A549 (cell line): Measurements from ENCODE around the gene UBIAD1.

Source experiments
- HOXB13 ChIP-seq: fragments of 250-450 bp; sonication (Bioruptor Pico); IDR thresholded peaks from 2 replicates; pipeline ENCODE4 v1.5.0; 2020; ENCODE audit warnings: low read depth, mild to moderate bottlenecking, moderate library complexity
- RFX5 ChIP-seq: fragments of 450-650 bp; IDR thresholded peaks from 2 replicates; pipeline ENCODE4 v1.7.1; 2014; ENCODE audit warnings: antibody characterized with exemption, mild to moderate bottlenecking, moderate library complexity
- SMC3 ChIP-seq: fragments of >200 bp; sonication (Bioruptor Twin); formaldehyde crosslinking; IDR thresholded peaks from 3 replicates; pipeline ENCODE4 v1.6.1; 2018; ENCODE audit warnings: inconsistent platforms
- TF ChIP-seq, protein P1 (sequence below): fragments of >200 bp; sonication (Bioruptor Twin); formaldehyde crosslinking; IDR thresholded peaks from 3 replicates; pipeline ENCODE4 v1.5.1; 2016
- TF ChIP-seq, protein P2 (sequence below): fragments of 150-350 bp; IDR thresholded peaks from 2 replicates; pipeline ENCODE4 v1.6.1; 2014; ENCODE audit warnings: low read depth, mild to moderate bottlenecking, low read length
- TF ChIP-seq, protein P3 (sequence below): IDR thresholded peaks from 2 replicates; pipeline ENCODE4 v1.6.1; 2012
- TF ChIP-seq, protein P4 (sequence below): fragments of >200 bp; sonication (Bioruptor Twin); formaldehyde crosslinking; IDR thresholded peaks from 3 replicates; pipeline ENCODE4 v1.6.1; 2016

DNA sequence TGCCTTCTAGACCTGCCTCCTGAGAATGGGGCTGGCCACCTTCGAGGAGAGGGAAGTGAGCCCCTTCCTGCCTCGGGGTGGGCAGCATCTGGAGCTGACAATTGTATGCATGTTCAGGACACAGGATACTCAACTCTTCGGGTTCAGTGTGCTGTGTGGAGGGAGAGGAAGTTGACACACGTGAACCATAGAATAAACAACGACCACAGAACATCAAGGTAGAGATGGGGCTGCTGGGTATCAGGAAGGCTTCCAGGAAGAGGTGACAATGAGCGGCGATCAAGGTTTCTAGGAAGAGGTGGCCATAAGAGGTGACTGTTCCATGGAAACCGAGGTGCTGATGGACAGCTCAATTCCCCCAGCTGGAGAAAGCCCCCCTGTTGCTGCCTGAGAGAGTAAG lies 22.0 kb downstream of the UBIAD1 start:
- TF ChIP-seq, protein P1, sequence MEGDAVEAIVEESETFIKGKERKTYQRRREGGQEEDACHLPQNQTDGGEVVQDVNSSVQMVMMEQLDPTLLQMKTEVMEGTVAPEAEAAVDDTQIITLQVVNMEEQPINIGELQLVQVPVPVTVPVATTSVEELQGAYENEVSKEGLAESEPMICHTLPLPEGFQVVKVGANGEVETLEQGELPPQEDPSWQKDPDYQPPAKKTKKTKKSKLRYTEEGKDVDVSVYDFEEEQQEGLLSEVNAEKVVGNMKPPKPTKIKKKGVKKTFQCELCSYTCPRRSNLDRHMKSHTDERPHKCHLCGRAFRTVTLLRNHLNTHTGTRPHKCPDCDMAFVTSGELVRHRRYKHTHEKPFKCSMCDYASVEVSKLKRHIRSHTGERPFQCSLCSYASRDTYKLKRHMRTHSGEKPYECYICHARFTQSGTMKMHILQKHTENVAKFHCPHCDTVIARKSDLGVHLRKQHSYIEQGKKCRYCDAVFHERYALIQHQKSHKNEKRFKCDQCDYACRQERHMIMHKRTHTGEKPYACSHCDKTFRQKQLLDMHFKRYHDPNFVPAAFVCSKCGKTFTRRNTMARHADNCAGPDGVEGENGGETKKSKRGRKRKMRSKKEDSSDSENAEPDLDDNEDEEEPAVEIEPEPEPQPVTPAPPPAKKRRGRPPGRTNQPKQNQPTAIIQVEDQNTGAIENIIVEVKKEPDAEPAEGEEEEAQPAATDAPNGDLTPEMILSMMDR = no peak
- TF ChIP-seq, protein P2, sequence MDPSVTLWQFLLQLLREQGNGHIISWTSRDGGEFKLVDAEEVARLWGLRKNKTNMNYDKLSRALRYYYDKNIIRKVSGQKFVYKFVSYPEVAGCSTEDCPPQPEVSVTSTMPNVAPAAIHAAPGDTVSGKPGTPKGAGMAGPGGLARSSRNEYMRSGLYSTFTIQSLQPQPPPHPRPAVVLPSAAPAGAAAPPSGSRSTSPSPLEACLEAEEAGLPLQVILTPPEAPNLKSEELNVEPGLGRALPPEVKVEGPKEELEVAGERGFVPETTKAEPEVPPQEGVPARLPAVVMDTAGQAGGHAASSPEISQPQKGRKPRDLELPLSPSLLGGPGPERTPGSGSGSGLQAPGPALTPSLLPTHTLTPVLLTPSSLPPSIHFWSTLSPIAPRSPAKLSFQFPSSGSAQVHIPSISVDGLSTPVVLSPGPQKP = no peak
- TF ChIP-seq, protein P3, sequence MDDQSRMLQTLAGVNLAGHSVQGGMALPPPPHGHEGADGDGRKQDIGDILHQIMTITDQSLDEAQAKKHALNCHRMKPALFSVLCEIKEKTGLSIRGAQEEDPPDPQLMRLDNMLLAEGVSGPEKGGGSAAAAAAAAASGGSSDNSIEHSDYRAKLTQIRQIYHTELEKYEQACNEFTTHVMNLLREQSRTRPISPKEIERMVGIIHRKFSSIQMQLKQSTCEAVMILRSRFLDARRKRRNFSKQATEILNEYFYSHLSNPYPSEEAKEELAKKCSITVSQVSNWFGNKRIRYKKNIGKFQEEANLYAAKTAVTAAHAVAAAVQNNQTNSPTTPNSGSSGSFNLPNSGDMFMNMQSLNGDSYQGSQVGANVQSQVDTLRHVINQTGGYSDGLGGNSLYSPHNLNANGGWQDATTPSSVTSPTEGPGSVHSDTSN = no peak
- TF ChIP-seq SMC3 = no peak
- TF ChIP-seq, protein P4, sequence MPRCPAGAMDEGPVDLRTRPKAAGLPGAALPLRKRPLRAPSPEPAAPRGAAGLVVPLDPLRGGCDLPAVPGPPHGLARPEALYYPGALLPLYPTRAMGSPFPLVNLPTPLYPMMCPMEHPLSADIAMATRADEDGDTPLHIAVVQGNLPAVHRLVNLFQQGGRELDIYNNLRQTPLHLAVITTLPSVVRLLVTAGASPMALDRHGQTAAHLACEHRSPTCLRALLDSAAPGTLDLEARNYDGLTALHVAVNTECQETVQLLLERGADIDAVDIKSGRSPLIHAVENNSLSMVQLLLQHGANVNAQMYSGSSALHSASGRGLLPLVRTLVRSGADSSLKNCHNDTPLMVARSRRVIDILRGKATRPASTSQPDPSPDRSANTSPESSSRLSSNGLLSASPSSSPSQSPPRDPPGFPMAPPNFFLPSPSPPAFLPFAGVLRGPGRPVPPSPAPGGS = no peak
- TF ChIP-seq HOXB13 (CRISPR knock-in tag) = no peak
- no peak for TF ChIP-seq RFX5
